GM19023 (cell line): ENCODE measurements around the gene CYTH4.

Experiments
- ATAC-seq: cut with Tn5 transposase; IDR thresholded peaks from one replicate; pipeline ENCODE4 v1.9.1; 2021; ENCODE audit warnings: mild to moderate bottlenecking, moderate library complexity; ENCODE audit not compliant: unreplicated experiment

The CYTH4 gene

GRCh38 chr22:37267661-37268413 lies 14.5 kb upstream of the CYTH4 start:
- no peak for ATAC-seq

DNA sequence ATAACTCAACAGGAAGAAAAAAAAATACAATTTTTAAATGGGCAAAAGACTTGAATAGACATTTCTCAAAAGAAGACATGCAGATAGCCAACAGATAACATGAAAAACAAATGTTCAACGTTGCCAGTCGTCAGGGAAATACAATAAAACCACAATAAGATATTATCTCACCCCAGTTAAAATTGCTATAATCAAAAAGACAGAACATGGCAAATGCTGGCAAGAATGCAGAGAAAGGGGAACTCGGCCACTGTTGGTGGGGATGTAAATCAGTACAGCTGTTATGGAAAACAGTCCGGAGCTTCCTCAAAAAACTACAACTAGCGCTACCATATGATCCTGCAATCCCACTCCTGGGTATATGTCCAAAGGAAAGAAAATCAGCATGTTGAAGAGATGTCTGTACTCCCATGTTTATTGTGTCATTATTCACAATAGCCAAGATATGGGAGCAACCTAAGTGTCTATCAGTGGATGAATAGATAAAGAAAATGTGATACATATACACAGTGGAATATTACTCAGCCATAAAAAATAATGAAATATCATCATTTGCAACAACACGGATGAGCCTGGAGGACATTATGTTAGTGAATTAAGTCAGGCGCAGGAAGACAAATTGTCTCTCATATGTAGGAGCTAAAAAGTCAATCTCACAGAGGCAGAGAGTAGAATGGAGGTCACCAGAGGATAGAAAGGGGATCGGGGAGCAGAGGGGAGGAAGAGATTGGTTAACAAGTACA lies 12.2 kb upstream of the CYTH4 start:
- ATAC-seq, result no peak

DNA sequence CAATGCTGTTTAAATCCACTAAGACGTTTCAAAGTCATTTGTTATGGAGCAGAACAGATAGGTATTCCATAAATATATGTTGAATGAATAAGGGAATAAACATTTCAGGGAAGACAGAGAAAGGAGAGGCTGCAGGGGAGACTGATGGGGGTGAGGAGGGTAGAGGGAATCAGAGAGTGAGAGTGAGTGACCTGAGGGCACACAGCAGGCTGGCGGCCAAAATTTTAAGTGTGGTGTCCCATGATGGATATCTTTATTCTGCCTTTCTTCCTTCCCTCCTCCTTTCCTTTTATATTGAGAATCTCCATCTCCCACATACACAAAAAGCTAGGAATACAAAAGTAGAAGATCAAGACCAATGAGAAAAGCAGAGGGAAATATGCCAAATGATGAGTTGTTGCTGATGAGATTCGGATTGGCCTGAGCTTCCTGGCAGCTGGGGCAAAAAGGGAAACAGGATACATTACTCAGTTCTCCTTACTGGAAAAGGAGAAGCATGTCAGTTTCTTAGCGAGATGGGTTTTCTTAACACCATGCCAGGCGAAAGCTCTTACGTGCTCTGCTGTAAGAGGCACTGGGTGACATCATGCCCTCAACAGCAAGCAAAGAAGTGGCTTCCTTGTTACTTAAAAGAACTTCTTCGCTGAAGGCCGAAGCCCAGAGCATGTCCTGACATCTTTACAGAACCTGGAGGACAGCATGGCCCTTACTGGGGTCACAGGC lies 11.2 kb upstream of the CYTH4 start:
- ATAC-seq, result no peak

DNA sequence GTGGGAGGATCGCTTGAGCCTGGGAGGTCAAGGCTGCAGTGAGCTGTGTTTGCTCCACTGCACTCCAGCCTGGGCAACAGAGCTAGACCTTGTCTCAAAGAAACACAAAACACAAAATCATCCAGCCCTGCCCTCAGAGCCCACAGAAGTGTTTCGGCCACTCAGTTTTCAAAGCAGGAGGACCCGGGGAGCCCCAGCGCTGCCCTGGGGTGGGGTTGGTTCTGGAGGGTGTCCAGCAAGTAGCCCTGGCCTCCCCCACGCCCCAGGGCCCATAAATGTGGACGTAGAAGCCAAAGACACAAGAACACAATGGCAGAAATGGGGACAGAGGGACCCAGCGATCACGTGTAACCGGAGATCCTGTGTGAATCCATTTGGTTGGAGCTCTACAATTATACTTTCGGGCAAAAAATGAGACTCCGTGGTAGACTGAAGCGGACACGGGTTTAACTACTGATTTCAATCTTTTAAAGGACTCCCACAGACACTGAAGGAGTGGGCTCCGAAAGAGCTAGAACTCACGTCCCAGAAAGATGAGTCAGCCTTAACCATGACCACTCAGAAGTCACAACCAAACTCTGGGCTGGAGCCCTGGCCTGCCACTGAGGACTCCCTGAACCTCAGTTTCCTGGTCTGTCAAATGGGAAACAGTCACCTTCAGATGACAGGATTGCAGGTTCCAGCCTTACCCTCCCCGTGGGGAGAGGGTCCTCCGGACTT lies 9.0 kb upstream of the CYTH4 start:
- ATAC-seq, result no peak

- no peak for ATAC-seq
Measured at GRCh38 chr22:37273846-37274225, 8.5 kb upstream of the CYTH4 start.

DNA sequence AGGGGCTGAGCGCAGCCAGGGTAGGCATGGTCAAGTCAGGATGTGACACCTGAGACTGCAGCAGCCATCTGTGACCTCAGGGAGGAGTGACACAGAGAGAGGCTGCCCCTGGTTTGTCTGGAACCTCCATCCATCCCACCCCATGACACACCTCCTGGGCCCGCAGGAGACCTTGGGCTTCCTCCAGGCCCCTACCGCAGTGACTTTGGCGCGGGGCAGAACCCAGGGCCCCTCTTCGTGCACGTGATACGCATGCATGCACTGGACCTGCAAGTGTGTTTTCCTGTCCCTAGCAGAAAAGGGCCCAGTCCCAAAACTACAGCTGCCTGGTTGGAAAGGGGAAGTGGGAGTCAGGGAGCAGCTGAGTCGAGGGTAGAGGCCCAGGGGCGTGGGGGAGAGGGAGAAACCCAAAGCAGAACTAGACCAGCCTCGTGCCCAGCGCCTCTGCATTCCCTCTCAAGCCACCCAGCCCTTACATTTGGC lies 7.9 kb upstream of the CYTH4 start:
- ATAC-seq, result no peak

DNA sequence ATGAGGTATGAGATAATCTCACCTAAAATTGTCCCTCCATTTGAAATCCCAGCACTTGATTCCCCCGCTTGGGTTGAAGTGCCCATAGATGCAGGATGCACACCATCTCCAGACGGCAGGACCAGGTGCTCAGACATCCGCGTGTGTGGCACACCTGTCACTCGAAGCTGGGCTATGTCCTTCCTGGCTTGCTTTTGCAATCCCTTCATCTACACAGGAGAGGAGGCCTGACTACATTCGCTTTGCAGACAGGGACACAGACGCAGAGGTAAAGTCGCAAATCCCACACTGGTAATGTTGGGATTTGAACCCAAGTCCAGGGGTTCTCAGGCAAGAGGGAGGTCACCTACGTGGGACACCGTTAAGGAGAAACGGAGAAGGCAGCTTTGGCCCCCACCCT lies 7.2 kb upstream of the CYTH4 start:
- ATAC-seq, result no peak

DNA sequence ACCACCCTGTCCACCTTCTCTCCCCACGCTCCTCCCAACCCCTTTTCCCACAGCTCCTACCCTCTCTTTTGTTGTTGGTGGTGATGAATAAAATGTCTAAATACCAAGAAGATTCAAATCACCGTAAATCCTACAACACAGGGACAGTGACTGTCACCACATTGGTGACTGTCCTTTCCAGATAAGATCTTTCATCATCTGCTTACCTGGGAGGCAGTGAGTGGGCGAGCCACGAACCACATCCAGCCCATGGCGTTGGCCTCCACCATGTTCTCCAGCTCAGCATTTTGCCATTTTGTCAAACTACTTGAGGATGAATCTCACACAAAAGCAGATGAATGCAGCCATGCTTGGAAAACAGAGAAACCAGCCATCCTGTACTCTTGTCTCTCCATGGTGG lies 6.7 kb upstream of the CYTH4 start:
- no peak for ATAC-seq

GRCh38 chr22:37276776-37277175 lies 5.5 kb upstream of the CYTH4 start:
- no peak for ATAC-seq

- ATAC-seq, result no peak
Measured at GRCh38 chr22:37277384-37277783, 4.9 kb upstream of the CYTH4 start.

DNA sequence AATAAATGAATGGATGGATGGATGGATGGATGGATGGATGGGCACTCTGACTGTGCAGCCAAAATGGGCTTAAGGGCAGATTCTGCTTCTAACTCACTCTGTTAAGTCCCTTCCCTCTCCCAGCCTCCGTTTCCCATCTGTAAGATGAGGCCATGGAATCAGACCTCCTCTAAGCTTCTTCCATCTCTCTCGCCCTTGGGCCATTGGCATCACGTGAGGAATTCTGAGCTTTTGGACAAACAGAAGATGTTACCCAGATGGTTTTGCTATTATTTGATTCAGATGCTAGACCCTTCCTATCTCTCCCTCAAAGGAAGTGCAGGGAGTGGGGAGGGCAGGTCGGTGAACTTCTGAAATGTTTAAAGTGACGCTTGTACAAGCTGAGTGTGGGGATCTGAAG lies 4.0 kb upstream of the CYTH4 start:
- ATAC-seq, result no peak

DNA sequence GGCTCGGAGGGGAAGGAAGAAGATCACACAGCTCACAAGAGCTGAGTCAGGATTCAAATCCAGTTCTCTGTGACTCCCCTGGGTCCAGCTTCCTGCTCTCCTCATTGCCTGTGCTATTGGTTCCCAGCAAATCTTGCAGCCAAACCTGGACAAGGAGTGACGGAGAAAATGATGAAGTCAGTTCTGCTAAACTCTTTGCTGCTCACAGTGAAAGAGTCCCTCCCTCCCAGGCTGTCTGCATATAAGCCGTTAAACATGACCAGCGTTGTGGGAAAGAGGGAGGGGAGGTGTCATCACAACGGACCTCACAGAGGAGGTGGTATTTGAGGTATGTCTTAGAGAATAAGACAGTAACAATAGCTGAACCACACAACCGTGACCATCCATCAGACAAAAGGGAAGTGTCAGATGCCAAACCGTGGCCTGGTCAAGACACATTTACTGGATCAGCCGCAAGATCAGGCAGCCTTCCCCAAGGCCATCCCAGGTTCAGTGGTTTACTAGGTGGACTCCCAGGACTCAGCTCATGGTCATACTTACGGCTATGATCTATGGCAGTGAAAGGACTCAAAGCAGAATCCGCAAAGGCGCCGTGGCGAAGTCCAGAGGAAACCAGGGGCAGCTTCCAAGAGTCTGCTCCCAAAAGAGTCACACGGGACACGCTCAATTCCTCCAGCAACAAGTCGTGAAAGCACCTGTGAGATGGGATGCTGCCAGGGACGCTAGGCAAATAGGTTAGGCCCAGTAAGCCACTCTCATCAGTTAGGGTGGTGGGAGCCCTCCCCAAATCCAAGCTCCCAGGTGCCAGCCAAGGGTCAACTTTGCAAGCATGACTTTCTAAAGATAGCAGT lies 2.8 kb upstream of the CYTH4 start:
- ATAC-seq, result no peak

DNA sequence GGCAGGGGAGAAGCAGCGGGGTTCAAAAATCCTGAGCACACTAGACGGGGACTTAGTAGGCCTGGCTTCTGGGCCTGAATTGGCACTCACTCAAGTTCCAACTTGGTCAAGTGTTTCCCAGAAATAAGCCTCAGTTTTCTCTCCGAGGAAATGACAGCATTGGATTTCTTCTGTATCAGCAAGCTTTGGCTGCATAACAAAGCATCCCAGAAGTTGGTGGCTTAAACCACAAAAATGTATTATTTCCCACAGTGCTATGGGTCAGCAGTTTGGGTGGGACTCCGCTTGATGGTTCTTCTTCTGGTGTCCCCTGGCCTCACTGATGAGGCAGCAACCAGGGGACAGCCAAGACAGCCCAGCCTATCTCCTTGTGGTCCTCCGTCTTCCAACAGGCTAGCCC lies 1.6 kb upstream of the CYTH4 start:
- ATAC-seq, result no peak

DNA sequence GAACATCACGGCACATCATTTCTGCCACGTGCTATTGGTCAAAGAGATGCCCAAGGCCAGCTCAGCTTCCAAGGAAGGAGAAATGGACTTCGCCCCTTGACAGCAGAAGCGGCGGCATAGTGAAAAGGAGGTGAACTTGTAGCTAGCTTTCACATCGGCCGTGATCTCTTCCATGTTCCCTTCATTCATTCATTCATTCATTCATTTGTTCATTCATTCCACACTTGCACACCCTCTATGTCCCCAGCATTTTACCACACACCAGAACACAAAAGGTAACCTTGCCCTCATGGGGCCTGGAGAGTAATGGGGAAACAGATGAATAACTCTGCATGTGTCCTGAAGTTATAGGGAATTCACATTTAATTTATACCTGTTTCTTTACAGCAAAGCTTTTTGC lies 1.1 kb upstream of the CYTH4 start:
- no peak for ATAC-seq

DNA sequence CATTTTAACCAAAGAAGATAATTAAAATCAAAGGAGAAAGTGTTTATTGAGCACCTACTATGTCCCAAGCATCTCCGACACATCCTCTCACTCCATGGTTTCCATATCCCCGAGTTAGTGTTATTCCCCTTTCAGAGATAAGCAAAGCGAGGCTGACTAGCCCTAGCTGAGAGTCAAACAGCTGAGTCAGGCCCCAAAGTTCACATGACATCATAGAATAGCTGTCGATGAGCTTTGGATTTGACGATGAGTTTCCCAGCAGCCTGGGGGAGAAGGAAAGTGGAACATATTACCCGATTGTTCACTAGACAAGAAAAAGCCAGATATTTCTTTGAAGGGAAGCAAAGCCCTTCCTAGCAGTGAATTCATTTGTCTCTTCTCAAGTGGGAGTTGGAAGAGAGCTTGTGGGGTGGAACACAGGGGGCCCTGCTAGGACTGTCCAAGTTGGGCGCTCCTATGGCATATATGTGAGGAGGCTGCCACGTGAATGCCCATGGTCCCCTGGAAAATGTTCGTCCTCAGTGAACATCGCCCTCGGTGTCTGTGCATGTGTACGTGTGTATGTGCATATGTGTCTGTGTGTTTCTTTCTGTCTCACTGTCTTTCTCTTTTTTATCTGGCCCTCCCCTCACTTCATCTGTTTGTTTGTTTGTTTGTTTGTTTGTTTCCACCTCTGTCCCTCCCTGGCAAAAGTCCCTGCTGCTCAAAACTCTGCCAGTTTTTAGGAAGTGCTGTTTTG lies 493 bp upstream of the CYTH4 start:
- ATAC-seq, result no peak

DNA sequence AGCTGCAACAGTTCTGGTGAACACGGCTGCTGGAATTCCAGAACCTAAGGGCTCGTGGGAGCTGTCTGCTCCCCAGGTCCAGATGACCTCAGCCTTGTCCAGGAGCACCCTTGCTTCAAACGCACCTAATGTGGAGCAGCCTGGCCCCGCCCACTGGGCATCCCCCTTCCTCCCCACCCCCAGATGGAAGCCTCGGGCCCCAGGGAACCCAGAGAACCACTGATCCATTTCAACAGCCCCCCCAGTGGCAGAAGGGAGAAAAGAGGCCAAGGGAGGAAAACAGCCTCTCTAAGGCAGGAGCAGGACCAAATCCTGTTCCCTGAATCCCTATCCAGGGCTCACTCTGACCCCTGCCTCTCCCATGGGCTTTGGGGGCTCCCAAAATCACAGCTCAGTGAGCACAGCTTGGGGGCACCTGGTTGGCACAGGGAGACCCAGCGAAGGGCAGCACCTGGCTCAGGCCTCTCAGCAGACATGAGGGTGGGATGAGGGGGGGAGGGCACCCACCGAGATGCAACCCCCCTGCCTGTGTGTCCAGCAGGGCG lies 1.2 kb downstream of the CYTH4 start:
- no peak for ATAC-seq

DNA sequence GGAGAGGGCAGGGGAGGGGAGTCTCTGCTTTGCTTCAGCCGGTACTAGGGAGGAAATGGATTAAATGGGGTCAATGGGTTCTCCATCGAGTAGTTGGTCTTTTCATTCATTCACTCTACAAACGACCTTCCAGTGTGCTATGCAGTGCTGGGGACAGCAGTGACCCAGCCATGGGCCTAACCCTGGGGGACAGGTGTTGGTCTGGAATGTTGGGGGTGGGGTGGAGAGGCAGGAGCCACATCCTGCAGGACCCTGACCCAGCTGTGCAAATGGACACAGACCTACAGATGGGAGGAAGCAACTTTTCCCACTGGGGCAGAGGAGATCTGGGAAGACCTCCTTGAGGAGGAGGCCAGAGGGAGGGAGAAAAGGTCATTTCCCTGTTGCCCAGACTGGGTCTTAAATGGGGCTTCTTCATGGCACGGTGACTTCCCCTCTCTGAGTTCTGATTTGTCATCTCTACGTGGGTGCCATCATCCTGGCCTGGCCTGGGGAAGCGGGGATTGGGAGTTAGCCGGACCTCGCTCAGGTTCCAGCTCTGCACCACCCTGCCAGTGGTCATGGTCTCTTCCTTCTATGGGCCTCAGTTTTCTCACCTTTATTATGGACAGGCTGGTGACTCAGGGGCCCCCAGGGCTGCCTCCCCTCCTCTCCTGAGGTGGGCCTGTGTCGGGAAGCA lies 2.0 kb downstream of the CYTH4 start:
- no peak for ATAC-seq

- no peak for ATAC-seq
Measured at GRCh38 chr22:37284805-37285355, 2.6 kb downstream of the CYTH4 start.
